GM19395 (cell line): ENCODE data around the gene PRR5.
"Not testable (repeated sequence)": the region's sequence is repeated elsewhere in the genome, so short reads cannot be mapped to it uniquely, and the experiment has no call there.

Experiments used
- ATAC-seq: cut with Tn5 transposase; IDR thresholded peaks from one replicate; pipeline ENCODE4 v1.9.1; 2021; ENCODE audit warnings: mild to moderate bottlenecking, moderate library complexity; ENCODE audit not compliant: unreplicated experiment

PRR5 gene

DNA sequence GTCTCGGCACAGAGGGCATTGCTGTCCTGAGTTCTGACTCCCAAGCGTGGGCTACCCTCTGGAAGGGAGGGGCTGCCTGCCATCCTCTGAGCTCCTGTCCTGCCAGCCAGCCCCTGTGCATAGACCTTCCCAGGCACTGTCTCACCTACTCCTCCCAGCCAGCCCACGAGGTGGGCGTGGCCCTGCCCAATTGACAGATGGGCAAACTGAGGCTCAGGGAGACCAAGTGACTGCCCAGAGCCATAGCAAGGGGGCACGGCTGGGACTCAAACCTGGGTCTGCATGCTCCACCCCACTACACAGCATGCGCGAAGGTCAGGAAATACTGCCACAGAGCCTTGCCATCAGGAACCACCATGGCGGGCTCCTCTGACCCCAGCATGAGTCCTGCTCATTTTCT, 29.4 kb upstream of the PRR5 start:
- no peak for ATAC-seq

DNA sequence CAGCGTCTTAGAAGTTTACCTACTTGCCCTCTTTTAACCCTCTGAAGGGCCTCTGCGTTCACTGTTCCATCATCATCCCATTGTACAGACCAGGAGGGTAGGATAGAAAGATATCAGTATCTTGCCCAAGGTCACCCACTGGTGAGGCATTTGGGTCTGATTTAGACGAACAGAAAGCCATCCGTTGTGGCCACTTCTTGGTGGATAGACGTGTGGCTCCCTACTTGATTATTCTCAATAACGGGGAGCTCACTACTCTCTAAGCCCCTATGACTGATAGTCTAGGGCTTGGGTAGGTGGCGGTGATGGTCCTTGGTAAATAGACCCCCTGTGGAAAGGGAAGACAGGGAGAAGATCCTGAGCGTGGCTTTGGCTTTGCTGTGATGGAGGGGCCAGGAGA, 28.6 kb upstream of the PRR5 start:
- ATAC-seq = no peak

DNA sequence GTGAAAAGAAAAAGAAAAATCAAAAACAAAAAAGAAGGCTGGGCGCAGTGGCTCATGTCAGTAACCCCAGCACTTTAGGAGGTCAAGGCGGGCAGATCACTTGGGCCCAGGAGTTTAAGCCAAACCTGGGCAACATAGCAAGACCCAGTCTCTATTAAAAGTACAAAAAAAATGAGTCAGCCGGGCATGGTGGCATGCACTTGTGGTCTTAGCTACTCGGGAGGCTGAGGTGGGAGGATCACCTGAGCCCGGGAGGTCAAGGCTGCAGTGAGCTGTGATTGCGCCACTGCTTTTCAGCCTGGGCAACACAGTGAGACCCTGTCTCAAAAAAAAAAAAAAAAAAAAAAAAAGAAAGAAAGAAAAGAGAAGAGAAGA, 26.0 kb upstream of the PRR5 start:
- not testable (repeated sequence) for ATAC-seq

DNA sequence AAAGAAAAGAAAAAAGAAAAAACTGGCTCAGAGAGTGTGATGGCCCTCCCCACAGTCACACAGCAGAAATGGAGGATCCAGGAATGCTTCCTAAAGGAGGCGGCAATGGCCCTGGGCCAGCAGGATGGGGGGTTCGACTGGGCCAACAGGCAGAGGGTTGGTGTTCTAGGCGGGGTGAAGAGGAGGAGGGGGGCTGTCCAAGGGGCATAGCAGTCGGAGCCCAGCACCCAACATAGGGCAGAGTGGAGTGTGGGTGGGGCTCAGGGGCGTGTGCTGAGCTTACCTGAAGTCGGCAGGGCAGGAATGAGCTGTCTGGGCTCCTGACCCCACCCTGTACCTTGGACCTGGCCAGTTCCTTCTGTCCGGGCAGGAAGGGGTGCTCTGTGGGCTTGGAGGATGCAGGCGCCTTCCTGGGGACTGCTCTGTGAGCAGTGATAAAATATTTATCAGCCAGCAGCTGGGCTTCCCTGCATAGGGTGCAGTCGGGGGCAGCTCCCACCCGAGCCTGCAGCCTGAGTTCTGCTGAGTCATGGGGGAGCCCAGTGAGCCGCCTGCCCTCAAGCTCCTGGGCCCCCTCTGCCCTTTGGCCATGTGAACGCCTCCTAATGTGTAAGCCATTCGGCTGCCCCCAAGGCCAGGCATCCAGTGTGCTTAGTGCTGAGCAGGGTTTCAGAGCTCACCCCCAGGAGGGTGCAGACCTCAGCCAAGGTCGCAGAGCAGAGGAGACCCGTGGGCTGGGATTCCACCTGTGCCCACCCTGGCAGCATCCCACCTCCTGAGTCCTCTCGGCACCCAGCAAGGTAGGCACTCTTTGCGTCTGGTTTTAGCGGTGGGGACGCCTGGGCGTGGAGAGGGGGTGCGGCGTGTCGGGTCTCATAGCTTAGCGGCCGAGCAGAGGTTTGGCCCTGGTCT, 25.3 kb upstream of the PRR5 start:
- no peak for ATAC-seq

DNA sequence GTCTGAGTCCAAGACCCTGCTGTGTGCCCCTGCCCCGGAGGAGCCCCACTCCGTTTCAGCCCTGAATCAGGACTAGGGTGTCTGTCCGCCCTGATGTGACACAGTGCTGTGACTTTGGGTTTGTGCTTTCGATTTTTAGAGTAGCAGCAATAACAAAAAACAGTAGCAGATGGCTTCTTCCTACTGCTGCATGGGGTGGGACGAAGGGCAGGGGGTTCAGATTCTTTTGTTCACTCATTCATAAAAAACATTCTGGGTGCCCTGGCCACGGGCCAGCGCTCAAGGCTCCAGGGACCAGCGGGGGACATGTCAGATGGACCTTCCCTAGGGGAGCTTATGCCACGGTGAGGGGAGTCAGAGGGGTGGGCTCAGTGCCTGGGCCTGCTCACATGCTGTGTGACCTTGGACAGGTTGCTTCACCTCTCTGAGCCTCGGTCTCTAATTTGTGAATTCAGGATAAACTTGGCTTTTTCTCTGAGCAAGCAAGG, 24.6 kb upstream of the PRR5 start:
- ATAC-seq = no peak

DNA sequence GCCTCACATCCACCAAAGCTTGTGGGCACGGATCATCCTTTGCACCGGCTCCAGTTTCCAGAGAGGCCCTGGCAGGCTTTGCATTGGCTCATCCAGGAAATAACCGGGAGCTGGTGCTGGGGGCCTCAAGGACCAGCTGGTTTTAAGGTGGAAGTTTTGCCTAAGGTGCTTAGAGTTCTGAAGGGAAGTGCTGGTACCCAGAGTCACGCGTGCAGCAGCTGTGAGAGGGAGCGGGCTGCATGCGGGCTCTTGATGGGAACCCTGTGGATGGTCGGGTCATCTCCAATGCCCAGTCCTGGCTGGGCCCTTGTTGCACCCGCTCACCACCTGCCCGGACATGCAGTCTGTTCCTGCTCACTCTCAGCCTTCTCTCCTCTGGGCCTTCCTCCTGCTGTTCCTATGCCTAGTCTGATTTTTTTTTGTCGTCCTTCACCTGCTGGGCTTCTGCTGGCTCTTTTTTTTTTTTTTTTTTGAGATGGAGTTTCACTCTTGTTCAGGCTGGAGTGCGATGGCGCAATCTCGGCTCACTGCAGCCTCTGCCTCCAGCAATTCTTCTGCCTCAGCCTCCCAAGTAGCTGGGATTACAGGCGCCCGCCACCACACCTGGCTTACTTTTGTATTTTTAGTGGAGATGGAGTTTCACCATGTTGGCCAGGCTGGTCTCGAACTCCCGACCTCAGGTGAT, 24.0 kb upstream of the PRR5 start:
- ATAC-seq = no peak

DNA sequence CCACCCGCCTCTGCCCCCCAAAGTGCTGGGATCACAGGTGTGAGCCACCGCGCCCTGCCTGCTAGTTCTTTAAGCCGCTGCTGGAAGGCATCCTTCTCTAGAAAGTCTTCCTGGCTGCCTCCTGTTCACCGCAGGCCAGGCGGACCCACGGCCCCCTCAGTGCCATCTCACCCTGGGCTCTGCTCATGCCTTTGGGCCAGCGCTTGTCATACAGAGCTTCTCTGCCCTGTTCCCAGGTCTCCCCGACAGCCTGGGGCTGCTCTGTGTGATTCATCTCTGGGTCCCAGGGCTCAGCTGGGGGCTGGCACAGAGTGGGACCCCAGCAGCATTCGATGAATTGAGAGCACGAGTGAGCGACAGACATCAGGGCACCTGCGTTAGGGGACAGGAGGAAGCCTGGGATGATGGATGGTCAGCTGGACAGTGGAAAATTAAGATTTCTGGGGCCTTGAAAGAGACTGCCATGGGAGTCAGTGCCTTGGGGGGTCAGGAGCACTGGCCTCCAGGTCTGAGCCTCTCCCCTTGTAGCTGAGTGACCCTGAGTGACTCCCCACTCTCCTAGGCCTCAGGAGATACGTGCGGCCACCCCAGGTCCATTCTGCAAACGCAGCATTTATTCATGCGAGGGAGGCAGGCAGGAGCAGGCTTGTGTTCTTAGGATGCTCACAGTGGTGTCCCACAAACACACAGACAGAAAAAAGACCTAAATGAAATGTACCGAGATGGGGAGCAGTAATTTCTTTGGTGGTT, 23.3 kb upstream of the PRR5 start:
- ATAC-seq = no peak

DNA sequence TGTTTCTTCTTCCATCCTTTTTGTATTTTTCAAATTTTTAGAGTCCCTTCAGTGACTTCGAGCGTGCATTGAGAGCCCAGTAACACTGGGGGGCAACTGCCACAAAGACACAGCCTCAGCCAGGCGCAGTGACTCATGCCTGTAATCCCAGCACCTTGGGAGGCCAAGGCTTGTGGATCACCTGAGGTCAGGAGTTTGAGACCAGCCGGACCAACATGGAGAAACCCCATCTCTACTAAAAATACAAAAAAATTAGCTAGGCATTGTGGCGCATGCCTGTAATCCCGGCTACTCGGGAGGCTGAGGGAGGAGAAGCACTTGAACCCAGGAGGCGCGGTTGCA, 22.7 kb upstream of the PRR5 start:
- ATAC-seq = not testable (repeated sequence)

DNA sequence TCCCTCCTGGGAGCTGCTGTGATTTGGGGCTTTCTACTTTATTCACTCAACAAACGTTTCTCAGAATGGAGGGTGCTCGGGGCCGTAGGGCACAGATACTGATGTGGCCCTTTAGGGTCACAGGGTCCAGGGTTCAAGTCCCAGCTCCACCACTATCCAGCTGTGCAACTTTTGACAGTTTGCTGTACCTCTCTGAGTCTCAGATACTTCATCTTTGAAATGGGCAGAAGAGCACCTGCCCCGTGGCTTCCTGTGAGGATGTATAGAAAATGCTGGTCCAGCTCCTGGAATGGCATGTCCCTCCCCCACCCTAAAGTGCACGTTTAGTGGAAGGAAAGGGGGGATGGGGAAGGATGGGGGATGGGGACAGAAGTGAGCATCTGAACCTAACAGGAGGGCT, 21.9 kb upstream of the PRR5 start:
- ATAC-seq = no peak

DNA sequence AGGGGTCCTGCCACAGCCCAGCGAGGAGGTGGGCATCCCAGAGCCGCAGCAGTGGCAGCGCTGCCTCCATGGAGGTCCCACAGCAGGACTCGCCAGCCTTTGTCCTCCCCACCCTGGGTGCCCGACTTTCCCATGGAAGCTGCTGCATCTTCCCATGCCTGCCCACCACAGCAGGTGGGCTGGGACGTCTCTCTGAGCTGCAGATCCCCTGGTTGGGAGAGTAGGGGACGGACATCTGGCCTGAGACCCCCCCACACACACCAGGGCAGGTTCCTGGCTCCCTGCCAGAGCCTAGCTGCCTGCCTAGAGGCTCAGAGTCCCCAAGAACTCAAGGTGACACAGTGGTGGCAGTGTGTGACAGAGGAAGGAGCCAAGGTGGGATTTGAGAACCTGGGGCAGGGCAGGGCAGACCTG, 21.5 kb upstream of the PRR5 start:
- no peak for ATAC-seq

DNA sequence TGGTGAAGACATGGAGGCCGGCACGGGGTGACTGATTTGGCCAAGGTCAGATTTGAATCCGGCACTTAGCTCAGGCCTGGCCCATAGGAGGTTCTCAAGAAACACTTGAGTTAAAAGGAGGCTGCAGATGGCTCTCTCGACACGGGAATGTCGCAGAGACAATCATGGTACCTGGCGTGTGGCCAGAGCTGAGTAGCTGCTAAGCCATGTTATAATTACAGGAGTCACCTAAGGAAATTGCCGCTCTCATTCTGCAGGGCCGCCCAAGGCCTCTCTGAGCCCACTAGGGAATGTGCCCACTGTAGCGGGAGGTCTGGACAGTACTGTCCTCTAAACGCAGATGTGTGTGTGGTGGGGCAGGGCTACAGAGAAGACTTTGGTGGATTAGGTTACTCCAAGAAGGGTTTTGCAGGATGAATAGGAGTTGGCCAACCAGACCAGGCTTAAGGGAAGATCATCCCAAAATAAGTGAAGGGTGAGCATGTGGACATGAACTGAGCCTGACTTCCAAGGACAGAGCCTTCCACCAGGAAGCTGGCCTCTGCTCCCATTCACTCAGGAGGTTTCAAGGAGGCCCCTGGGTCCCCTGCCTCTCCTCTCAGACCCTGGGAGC, 19.3 kb upstream of the PRR5 start:
- ATAC-seq = no peak

DNA sequence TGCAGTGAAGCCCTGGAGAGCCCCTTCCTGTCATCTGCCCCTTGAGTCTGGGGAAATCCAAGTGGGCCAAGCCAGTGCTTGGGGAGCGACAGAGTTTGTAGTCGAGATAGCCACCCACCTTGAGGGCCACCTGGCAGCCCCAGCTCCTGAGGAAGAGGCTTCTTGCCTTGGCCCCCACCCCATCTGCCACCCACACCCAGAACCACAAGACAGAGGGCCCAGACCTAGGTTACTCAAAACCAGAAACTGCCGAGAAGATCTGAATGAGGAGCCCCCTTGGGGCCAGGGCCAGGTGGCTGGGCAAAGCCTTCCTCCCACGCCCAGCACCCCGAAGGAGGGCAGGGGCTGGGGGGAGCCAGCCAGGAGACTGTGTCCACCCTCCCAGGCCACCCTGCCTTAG, 18.8 kb upstream of the PRR5 start:
- ATAC-seq = no peak

DNA sequence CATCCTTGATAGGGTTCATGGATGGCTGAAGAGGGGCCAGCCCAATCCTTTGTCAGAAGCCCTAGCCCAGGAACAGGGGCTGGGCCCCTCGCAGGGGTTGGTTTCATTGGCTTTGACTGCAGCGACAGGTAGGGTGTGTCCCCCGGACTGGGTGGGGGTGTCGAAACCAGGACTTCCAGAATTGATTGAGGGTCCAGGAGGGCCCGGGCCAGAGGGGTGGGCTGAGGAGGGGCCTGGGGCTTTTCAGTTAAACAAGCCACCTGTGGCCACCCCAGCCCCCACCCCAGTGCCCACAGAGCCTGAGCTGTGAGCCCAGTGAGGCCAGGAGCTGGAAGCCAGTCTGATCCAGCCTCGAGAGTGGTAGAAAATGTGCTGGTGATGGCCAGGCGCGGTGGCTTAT, 18.1 kb upstream of the PRR5 start:
- no peak for ATAC-seq

DNA sequence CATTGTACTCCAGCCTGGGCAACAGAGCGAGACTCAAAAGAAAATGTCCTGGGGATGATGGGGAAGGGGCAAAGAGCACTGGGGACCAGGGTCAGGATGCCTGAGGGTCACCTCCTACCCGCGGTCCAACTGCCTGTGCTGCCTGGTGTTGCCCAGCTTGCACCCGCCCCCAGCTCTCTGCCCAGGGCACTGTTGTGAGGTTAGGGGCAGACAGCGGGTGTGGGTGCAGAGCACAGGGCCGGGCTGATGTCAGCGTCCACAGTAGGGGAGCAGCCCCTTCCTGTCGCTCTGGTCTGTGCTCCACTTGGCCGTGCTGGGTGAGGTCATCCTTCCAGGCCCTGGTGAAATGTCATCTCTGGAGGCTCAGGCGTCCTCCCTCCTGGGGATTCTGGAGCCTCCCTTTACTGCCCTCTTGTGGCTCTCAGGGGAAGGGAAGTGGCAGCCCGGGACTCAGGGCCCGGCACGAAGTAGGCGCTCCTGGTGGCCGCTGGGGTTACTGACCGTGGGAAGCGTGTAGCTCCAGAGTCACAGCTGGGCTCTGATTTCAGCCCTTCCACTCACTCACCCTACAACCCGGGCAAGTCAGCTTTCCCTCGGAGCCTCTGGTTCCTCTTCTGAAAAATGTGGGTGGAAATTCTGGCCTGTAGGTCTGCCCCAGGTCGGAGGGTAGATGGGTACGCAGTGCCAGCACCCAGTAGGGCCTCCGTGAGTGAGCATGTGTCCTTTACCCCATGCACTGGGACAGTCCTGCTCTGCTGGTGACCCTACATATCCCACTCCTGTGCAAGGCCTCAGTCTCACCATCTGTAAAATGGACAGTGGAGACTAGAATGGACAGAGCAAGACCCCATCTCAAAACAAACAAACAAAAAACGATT, 17.3 kb upstream of the PRR5 start:
- peak; percentile 69 for ATAC-seq

DNA sequence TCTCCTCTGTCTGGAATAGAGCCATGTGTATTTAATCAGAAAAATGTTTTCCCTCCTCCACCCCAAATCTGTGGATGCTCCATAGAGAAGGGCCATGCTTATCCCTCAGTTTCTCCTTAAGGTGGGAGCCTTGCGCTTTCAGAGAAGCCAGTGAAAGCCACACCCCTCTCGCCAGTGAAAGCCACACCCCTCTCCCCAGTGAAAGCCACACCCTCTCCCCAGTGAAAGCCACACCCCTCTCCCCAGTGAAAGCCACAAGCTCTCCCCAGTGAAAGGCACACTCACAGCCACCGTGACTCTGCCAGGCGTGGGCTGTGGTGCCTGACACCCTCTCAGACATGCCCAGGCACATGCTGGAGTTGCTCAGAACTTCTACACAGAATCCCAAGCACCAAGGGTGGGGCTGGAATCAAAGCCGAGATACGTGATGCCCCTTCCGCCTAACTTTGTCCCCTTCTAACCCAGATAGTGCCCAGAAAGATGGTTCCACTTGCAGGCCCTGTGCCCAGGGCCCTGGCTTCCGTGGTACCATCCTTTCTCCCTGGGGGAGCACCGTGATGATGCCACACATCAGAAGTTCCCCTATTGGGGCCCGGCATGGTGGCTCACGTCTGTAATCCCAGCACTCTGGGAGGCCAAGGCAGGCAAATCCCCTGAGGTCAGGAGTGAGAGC, 16.5 kb upstream of the PRR5 start:
- peak; percentile 48 for ATAC-seq

DNA sequence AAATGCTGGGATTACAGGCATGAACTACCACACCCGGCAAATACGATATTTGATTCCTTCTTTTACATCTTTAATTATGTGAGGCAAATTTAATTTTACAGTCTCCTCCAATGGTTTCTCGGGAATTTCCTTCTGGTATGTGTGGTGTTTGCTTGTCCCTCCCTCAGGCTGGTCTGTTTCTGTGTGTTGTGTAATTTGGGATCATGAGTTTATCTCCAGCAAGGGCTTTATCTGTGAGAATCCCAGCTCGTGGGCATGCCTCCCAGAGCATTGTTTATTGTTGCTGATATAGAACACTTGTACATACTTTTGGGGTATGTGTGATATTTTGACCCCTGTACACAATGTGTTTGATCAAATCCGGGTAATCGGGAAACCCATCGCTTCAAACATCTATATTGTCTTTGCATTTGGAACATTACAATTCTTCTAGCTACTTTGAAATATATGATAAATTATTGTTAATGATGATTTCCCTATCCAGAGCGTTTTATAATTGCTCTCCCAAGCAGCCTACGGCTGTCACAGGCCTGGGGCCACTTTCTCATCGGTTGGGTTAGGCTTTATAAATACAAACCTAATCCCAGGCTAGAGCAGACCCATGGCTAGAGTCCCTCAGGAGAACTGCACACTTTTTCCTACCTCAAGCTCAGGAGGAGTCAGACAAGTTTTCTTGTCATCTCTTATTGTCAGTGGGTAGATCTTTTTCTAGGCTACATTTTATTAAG, 15.0 kb upstream of the PRR5 start:
- ATAC-seq = no peak

DNA sequence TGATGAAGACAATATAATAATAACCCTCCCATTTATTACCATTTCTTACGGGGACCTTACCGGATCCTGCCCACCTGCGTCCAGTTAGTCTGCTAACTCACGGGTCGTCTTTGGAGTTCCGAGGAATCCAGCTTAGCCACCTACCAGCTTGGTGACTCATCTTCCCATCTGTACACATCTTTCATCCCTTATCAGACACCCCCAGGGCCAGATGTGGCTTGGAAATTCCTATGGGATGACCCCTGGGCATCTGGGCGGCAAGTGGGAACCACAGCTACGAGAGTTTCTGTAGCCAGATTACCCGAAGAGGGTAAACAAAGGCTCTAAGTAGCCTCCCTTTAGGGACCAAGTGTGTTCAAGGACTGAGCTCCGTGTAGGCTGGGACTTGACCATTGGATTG, 12.8 kb upstream of the PRR5 start:
- ATAC-seq = no peak

DNA sequence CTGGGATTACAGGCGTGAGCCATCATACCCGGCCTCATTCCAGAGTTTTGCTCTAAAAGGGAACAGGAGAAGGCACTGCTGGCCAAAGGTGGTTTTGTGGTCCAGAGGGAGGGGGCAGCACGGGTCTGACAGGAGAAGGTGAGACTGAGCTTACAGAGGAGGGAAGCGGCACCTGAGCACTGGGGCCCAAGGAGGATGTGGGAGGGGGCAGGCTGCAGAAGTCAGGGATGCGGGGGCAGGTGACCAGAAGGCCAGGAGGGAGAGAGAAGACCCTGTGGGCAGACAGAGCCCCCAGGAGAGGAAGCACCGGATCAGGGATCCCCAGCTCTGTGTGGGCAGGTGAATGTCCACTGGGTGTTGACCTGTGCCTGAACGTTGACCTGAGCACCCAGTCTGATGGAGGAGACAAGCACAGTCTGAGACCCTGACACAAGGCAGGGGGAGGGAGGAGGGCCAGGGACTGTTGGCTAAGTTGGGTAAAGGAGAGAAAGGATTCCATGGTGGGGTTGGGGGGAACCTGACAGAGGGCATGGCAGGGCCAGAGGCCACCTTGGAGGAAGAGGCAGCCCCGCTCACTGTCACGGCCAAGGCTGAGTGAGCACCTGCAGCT, 12.0 kb upstream of the PRR5 start:
- no peak for ATAC-seq
